Measurements from ENCODE around the gene CDC42BPG. TPM values are rescaled to one million over a fixed set of nuclear protein-coding genes. Genes with fewer than 3 reads are reported as not detected.

CDC42BPG gene
- total and polyA plus RNA-seq, 2 of the 8 experiments (the other 6 are each of a cell fraction or from before 2014, with no cell fraction given) = 3.7 to 10.6 TPM

DNA sequence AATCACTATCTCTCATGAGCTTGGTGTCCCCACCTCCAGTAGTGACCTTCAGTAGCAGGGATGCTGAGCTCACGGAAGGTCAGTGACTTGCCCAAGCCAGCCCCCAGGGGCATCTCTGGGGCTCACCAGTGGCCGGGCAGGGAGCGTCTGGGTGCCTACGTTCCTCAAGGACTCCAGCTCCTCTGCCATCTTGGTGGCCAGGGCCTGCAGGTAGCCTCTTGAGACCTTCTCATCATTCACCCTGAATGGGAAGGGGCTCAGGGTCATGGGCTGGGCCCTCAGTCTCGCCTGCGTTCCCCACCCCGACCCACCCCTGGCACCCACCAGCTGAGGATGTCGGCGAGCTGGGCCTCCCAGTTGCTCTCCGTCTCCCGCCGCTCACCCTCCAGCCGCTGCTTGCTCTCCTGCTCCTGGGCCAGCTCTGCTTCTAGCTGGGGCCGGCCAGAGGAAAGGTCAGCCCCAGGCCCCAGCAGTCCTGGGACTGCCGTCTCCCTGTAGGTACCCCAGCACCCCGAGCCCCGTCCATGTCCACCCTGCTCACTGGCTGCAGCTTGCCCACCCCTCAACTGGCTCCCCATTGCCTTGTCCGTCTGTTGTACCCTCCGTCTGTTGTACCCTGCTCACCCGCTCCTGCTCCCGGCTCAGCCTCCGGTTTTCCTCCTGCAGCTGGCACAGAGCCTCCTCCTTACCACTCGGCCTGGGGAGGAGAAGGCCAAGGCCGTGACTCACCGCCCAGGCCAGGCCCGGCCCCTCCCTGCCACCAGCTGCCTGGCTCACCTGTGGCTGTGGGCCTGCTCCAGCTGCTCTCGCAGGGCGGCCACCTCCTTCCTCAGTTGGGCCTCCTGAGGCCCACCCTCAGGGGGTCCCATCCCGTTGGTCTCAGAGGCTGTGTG lies 9.5 kb downstream of the CDC42BPG start:
- no peak overlapping the region for H4K8ac ChIP-seq (ENCODE audit: extremely low read depth, insufficient read depth, low read length)
- H2AFZ ChIP-seq (ENCODE audit: low read length) = no peak overlapping the region
- POLR2A ChIA-PET (ENCODE audit: partially characterized antibody) = interaction anchor here (0.8 to 1.5 kb wide), 3 partner anchors 25 to 64 kb away, joined by 3 to 4 read pairs (median 3); partner anchors contain the start of gene MEN1
- H2BK5ac ChIP-seq (ENCODE audit: low read depth, low read length) = no peak overlapping the region
- H4K91ac ChIP-seq (replicated peaks; ENCODE audit: insufficient read length, low read length) = no peak overlapping the region
- no peak overlapping the region for H3K9ac ChIP-seq (replicated peaks in 1 of 4; ENCODE audit: extremely low read depth in 1 of 4, low read depth in 3 of 4, low read length in 3 of 4)
- no peak overlapping the region for H2BK15ac ChIP-seq (ENCODE audit: low read length)
- 86% methylated on average over 14 of the region's 29 CpGs; no CpG with 5 or more reads in 1 of the 2 experiments for WGBS, 2 experiments (ENCODE audit: extremely low coverage in 1 of 2, insufficient coverage in 1 of 2, insufficient read length in 1 of 2, insufficient replicate concordance in 2 of 2, low coverage in 1 of 2, low lambda C conversion rate in 2 of 2, missing lambda C conversion rate in 1 of 2)
- peaks cover 8 to 37% (median 18%) of the 10 kb centered on the region in 4 experiments; a peak in 6 of 8 replicates for H3K36me3 ChIP-seq (ENCODE audit: control insufficient read depth in 2 of 4, insufficient read depth in 4 of 4, low read length in 3 of 4)
- FAIRE-seq (no peak), DNase-seq (ENCODE audit: low read depth in 1 of 2, low spot score in 2 of 2) (no peak)
- no peak overlapping the region for H4K5ac ChIP-seq (ENCODE audit: insufficient read length, low read depth, low read length)
- H3K27ac ChIP-seq (ENCODE audit: low read depth, low read length) = no peak overlapping the region
- H3K23ac ChIP-seq (ENCODE audit: insufficient read length) = no peak overlapping the region
- H3K4ac ChIP-seq (replicated peaks; ENCODE audit: insufficient read length, low read depth, low read length) = no peak overlapping the region
- no peaks in the 10 kb centered on the region; a peak in 1 of 7 replicates for H3K4me1 ChIP-seq (replicated peaks in 1 of 4; ENCODE audit: control insufficient read depth in 3 of 4, insufficient read depth in 4 of 4, low read length in 3 of 4)
- peaks cover 4 to 11% of the 10 kb centered on the region in 2 experiments for H4K20me1 ChIP-seq (replicated peaks in 1 of 2; ENCODE audit: control insufficient read depth in 1 of 2, insufficient read depth in 2 of 2, low read length in 2 of 2)
- no peak overlapping the region for H2BK20ac ChIP-seq (ENCODE audit: low read length)
- no peak overlapping the region for H3K18ac ChIP-seq (ENCODE audit: extremely low read depth, low read length)
- H3K14ac ChIP-seq (ENCODE audit: insufficient read length) = no peak overlapping the region
- no peak overlapping the region for H3K56ac ChIP-seq (replicated peaks; ENCODE audit: insufficient read length, low read depth, low read length)
- H2BK12ac ChIP-seq (ENCODE audit: low read depth, low read length) = no peak overlapping the region
- H3K4me2 ChIP-seq (ENCODE audit: insufficient read depth in 1 of 2, low read depth in 2 of 2, low read length in 2 of 2) = no peak overlapping the region
- no peaks in the 10 kb centered on the region for H3K9me3 ChIP-seq (ENCODE audit: insufficient read depth in 2 of 2, low read depth in 1 of 2, low read length in 1 of 2)
- H2AK5ac ChIP-seq (ENCODE audit: low read depth, low read length) = no peak overlapping the region
- H3K79me2 ChIP-seq (ENCODE audit: control insufficient read depth in 1 of 2, insufficient read depth in 2 of 2, low read length in 2 of 2) = no peaks in the 10 kb centered on the region
- no peaks in the 10 kb centered on the region for H3K79me1 ChIP-seq (ENCODE audit: low read depth, low read length)
- no peak overlapping the region for H2BK120ac ChIP-seq (replicated peaks; ENCODE audit: low read depth, low read length)
- CTCF ChIA-PET (ENCODE audit: partially characterized antibody) = interaction anchor here (0.6 to 1.9 kb wide), 10 partner anchors 12 to 445 kb away, joined by 3 to 6 read pairs (median 3); partner anchors contain the start of gene MAP4K2
- H3K23me2 ChIP-seq (ENCODE audit: low read depth, low read length) = no peaks in the 10 kb centered on the region
- no peak overlapping the region for H3K4me3 ChIP-seq (ENCODE audit: extremely low read depth in 1 of 4, insufficient read depth in 2 of 4, low read depth in 3 of 4, low read length in 4 of 4)
- H3K27me3 ChIP-seq (replicated peaks in 1 of 4; ENCODE audit: control insufficient read depth in 3 of 4, extremely low read depth in 1 of 4, insufficient read depth in 3 of 4, low read length in 3 of 4) = no peaks in the 10 kb centered on the region
- TF ChIP-seq TAF7 (optimal IDR thresholded peaks at IDR 0.05; ENCODE audit: borderline replicate concordance, low read depth, low read length) = no peak
- no peak for TF ChIP-seq SP4 (IDR thresholded peaks at IDR 0.05; ENCODE audit: low read length)
- no peak for TF ChIP-seq RNF2 (IDR thresholded peaks at IDR 0.05; ENCODE audit: borderline replicate concordance, low read depth, low read length, missing control alignments, poor library complexity, severe bottlenecking)
